BE2C (cell line): ENCODE results near the gene BRAT1.

Experiments used
- DNase-seq: peaks from one replicate; pipeline ENCODE4 v3.0.0-alpha.2; 2020
- H3K27me3 ChIP-seq: fragments of 250-450 bp; sonication (Bioruptor Pico); 2 replicates; pipeline ENCODE4 v1.5.1; 2020; ENCODE audit warnings: mild to moderate bottlenecking
- H3K36me3 ChIP-seq: fragments of 250-450 bp; sonication (Bioruptor Pico); 2 replicates; pipeline ENCODE4 v1.5.1; 2020; ENCODE audit warnings: mild to moderate bottlenecking
- H3K4me1 ChIP-seq: fragments of 250-450 bp; sonication (Bioruptor Pico); 2 replicates; pipeline ENCODE4 v1.5.1; 2020
- H3K4me3 ChIP-seq: 2 replicates; pipeline ENCODE4 v1.5.1; 2011; ENCODE audit warnings: low read depth, low read length
- H3K9me3 ChIP-seq: fragments of 250-450 bp; sonication (Bioruptor Pico); 2 replicates; pipeline ENCODE4 v1.5.1; 2020
- CTCF ChIP-seq: IDR thresholded peaks from 2 replicates; pipeline ENCODE4 v1.5.1; 2012; ENCODE audit warnings: mild to moderate bottlenecking, low read depth, low read length

BRAT1 gene

DNA sequence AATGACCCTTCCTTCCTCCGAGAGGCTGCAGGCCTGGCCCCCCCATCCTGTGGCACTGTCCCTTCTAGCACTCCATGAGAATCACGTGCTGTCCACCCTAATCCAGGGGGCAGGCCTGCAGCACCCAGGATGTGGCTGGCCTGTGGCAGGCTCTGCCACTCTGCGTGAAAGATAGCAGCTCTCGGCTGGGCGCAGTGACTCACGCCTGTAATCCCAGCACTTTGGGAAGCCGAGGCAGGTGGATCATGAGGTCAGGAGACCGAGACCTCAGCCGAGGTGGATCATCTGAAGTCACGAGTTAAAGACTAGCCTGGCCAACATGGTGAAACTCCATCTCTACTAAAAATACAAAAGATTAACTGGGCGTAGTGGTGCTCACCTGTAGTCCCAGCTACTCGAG lies 54.6 kb downstream of the BRAT1 start:
- H3K27me3 ChIP-seq, result no peaks in the 10 kb centered on the region

DNA sequence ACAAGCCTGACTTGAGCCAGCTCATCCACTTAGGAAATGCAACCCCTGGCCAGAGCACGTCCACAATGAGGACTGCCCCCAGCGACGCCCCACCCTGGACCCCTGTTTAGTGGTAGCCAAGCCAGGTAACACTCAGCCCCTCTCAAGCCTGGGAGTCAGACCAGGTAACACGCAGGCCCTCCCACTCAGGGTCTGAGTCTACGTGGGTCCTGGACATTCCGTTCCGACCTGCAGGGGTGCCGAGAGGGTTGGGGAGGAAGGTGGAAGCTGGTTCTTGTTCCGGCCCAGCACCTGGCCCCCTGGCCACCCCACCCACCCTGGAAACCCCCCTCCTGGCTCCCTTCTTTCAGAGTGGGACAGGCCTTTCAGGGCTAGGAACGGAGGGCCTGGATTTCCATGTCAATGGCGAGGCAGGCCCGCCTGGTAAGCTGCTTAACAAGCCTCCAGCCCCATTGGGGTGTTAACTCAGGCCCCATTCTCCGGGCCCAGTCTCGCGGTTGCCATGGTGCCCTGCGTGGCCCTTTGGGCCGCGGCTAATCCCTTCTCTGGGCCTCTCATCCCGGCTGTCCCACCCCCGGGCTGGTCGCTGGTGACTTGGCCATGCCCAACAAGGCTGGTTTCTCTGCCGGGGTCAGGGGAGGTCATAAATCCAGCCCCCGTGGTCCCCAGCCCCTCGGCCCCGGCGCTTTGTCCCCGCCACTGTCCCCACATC lies 55.4 kb downstream of the BRAT1 start:
- H3K36me3 ChIP-seq, result no peaks in the 10 kb centered on the region
- no peaks in the 10 kb centered on the region for H3K27me3 ChIP-seq
- H3K4me1 ChIP-seq, result peaks cover 12% of the 10 kb centered on the region
- no peak for TF ChIP-seq CTCF
- no peak for DNase-seq
- H3K4me3 ChIP-seq, result no peak overlapping the region
- H3K9me3 ChIP-seq, result no peaks in the 10 kb centered on the region

More for the DNA sequence above, 54.6 kb downstream of the BRAT1 start:
- Histone ChIP-seq H3K9me3 (no peaks in the 10 kb centered on the region), H3K36me3 (no peaks in the 10 kb centered on the region), H3K4me1 (peaks cover 7% of the 10 kb centered on the region), H3K4me3 (no peak overlapping the region)
- DNase-seq, result no peak
- no peak for TF ChIP-seq CTCF

DNA sequence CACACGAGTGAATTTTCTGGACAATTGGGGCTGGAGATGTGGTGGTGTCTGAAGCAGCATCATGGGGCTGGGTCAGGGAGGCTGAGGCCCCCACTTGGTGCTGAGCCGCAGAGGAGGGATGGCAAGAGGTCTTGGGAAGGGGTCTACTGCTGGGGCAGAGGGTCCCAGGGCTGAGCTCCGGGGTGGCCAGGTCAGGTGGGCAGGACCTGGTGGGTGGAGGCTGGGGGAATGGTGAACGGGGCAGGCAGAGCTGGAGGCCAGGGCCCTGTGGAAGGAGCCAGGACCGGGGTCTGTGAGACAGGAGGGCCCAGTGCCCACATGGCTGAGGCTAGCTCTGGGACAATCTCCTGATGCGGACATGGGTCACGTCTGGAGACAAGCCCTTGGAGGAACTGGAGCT lies 56.1 kb downstream of the BRAT1 start:
- no peak for DNase-seq
- H3K27me3 ChIP-seq, result no peaks in the 10 kb centered on the region
- no peaks in the 10 kb centered on the region for H3K36me3 ChIP-seq
- no peak for TF ChIP-seq CTCF
- peaks cover 17% of the 10 kb centered on the region for H3K4me1 ChIP-seq
- H3K9me3 ChIP-seq, result no peaks in the 10 kb centered on the region
- H3K4me3 ChIP-seq, result no peak overlapping the region

DNA sequence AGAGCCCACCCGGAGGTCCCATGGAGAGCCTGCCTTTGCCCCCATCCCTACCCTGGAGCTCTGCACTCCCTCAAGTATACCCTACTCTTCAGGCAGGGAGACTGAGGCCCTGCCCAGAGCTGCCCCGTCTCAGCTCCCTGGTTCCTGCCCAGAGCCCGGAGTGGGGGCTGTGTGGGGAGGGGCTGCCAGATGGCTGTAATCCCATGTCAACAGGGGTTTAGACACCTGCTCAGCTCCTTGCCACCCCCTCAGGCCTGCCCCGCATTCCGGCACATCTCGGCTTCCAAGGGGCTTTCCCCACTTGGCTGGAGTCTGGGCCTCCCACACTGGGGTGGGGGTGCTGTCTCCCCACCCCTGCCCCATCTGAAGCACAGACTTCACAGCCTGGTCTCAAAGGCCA lies 56.6 kb downstream of the BRAT1 start:
- H3K36me3 ChIP-seq, result no peaks in the 10 kb centered on the region
- TF ChIP-seq CTCF, result no peak
- H3K9me3 ChIP-seq, result no peaks in the 10 kb centered on the region
- peaks cover 17% of the 10 kb centered on the region for H3K4me1 ChIP-seq
- no peak overlapping the region for H3K4me3 ChIP-seq
- no peaks in the 10 kb centered on the region for H3K27me3 ChIP-seq
- DNase-seq, result no peak

DNA sequence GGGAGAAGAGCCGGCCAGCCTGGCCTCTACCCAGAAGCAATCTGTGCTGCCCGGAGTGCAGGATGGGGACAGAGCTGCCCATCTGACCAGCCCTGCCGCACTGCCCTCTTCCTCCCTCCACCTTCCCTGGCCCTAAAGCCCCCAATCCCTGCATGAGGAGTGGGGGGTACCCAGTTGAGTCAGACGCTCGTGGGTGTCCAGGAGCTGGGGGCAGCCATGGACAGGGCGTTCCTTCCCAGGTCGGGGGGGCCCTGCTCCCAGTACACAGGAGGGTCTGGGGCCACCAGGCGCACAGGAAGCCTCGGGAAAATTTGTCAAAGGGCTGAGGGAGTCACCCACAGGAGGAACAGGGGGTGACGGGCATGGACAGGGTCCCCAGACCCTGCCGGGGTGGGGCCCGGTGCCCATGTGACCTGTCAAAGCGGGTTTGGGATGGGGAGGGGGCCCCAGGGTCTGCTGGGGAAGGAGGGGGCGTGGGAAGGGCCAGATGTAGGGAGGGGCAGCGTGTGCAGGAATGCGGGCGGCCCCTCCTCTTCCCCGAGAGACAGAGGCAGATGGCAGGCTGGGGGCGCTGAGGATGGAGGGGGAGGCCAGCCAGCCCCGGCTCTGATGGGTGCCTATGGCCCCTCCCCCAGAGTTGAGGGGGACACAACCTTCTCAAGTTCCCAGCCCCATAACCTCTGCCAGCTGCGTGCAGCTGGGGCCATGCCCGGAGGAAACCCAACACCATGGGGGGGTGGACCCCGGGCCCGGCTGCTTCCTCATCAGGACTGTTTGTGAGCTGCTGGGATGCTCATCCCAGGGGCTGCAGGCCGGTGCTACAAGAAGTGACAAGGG lies 57.6 kb downstream of the BRAT1 start:
- TF ChIP-seq CTCF, result no peak
- Histone ChIP-seq H3K4me3 (no peak overlapping the region), H3K36me3 (no peaks in the 10 kb centered on the region), H3K27me3 (no peaks in the 10 kb centered on the region), H3K9me3 (no peaks in the 10 kb centered on the region), H3K4me1 (peaks cover 20% of the 10 kb centered on the region)
- no peak for DNase-seq

DNA sequence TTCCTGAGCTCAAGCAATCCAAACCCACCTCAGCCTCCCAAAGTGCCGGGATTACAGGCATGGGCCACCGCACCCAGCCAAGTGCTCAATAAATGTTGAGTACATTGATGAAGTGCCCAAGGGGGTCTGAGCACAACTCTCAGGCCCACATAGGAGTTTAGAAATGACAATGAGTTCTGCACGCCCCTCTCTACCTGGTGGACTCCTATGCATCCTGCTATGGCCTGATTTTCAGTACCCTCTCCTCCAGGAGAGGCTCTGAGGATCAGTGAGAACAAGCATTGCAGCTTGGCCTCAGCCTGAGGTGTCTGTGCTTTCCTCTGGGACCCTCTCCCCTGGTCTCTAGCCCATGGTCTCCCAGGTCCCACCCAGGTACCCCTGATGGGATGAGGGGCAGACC lies 58.3 kb downstream of the BRAT1 start:
- H3K27me3 ChIP-seq, result no peaks in the 10 kb centered on the region
- H3K9me3 ChIP-seq, result no peaks in the 10 kb centered on the region
- H3K4me1 ChIP-seq, result peaks cover 20% of the 10 kb centered on the region
- DNase-seq, result no peak
- no peak for TF ChIP-seq CTCF
- no peaks in the 10 kb centered on the region for H3K36me3 ChIP-seq
- H3K4me3 ChIP-seq, result no peak overlapping the region
